ENCODE data around the gene FAM78A.

The FAM78A gene

DNA sequence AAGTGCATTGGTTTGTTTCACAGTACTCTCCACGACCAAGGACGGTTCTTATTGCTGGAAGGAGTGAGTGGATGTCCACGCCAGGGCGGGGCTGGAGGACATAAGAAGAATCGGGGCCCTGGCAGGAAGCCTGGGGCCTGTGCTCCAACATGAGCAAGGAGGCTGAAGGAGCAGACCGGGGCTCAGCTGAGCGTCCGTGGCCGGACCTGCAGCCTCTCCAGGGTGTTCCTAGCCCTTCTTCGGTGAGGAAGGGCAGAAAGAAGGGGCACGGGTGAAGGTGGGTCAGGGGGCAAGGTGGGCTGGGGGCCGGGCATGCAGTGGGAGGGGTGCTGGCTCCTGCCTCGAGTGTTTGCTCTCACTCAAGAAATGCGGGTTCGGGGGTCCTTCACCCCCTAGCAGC lies 18.1 kb downstream of the FAM78A start:
- no CpG with 5 or more reads among the region's 15 CpGs for WGBS (ENCODE audit: extremely low coverage, insufficient coverage, insufficient read length)
- Histone ChIP-seq H3K27me3 (ENCODE audit: insufficient read depth, low read length) (no peaks in the 10 kb centered on the region), H3K36me3 (ENCODE audit: control insufficient read depth in 1 of 2, insufficient read depth in 2 of 2, low read length in 2 of 2) (no peaks in the 10 kb centered on the region)

GRCh38 chr9:131257266-131258025 lies 18.9 kb downstream of the FAM78A start:
- no peak overlapping the region for H2BK5ac ChIP-seq (ENCODE audit: low read depth, low read length, poor library complexity)
- no peaks in the 10 kb centered on the region for H3K27me3 ChIP-seq (ENCODE audit: insufficient read depth, low read length)
- H4K8ac ChIP-seq (ENCODE audit: low read depth, low read length) = no peak overlapping the region
- no peak overlapping the region for H3K23ac ChIP-seq (ENCODE audit: low read length)
- DNase-seq = no peak
- no peak overlapping the region for H3K4me2 ChIP-seq (ENCODE audit: low read length)
- no peak overlapping the region for H2BK12ac ChIP-seq (ENCODE audit: low read length)
- no peaks in the 10 kb centered on the region for H3K9me3 ChIP-seq (ENCODE audit: insufficient read depth, low read depth, low read length)
- H3K4me1 ChIP-seq (ENCODE audit: control insufficient read depth in 1 of 2, insufficient read depth in 2 of 2, low read length in 2 of 2) = peaks cover 0 to 3% of the 10 kb centered on the region in 2 experiments
- no peak overlapping the region for H3K4ac ChIP-seq (ENCODE audit: low read depth, low read length)
- no CpG with 5 or more reads among the region's 15 CpGs for WGBS (ENCODE audit: extremely low coverage, insufficient coverage, insufficient read length)
- H3K36me3 ChIP-seq (ENCODE audit: control insufficient read depth in 1 of 2, insufficient read depth in 2 of 2, low read length in 2 of 2) = no peaks in the 10 kb centered on the region
- H3K79me1 ChIP-seq (ENCODE audit: low read length) = no peaks in the 10 kb centered on the region
- no peak overlapping the region for H3K18ac ChIP-seq (ENCODE audit: low read length)
- no peak overlapping the region for H2AFZ ChIP-seq (ENCODE audit: insufficient read depth, low read length, poor library complexity)
- H3K9ac ChIP-seq (ENCODE audit: low read length) = no peak overlapping the region
- no peak overlapping the region for H4K12ac ChIP-seq (ENCODE audit: low read depth, low read length)
- no peak overlapping the region for H2BK120ac ChIP-seq (ENCODE audit: insufficient read depth, low read length, poor library complexity)
- H3K14ac ChIP-seq (ENCODE audit: low read length) = no peak overlapping the region
- H2AK5ac ChIP-seq (ENCODE audit: low read length) = no peak overlapping the region
- no peak overlapping the region for H3K4me3 ChIP-seq (ENCODE audit: low read depth, low read length)
- H4K91ac ChIP-seq (ENCODE audit: low read depth, low read length) = no peak overlapping the region
- H3K79me2 ChIP-seq (ENCODE audit: control insufficient read depth, insufficient read depth, low read length, poor library complexity) = no peaks in the 10 kb centered on the region
- no peak overlapping the region for H3K27ac ChIP-seq (ENCODE audit: low read depth, low read length)

More for the DNA sequence above, 18.1 kb downstream of the FAM78A start:
- Histone ChIP-seq H3K4me1 (ENCODE audit: control insufficient read depth in 1 of 2, insufficient read depth in 2 of 2, low read length in 2 of 2) (peaks cover 0 to 3% of the 10 kb centered on the region in 2 experiments), H2BK120ac (ENCODE audit: insufficient read depth, low read length, poor library complexity) (no peak overlapping the region), H3K9me3 (ENCODE audit: insufficient read depth, low read depth, low read length) (no peaks in the 10 kb centered on the region), H3K4me3 (ENCODE audit: low read depth, low read length) (no peak overlapping the region), H4K8ac (ENCODE audit: low read depth, low read length) (no peak overlapping the region), H2BK12ac (ENCODE audit: low read length) (no peak overlapping the region), H2AFZ (ENCODE audit: insufficient read depth, low read length, poor library complexity) (no peak overlapping the region), H3K4ac (ENCODE audit: low read depth, low read length) (no peak overlapping the region), H4K12ac (ENCODE audit: low read depth, low read length) (no peak overlapping the region), H3K18ac (ENCODE audit: low read length) (no peak overlapping the region), H3K23ac (ENCODE audit: low read length) (no peak overlapping the region), H3K79me1 (ENCODE audit: low read length) (no peaks in the 10 kb centered on the region), H3K14ac (ENCODE audit: low read length) (no peak overlapping the region), H3K27ac (ENCODE audit: low read depth, low read length) (no peak overlapping the region), H3K9ac (ENCODE audit: low read length) (no peak overlapping the region), H4K91ac (ENCODE audit: low read depth, low read length) (no peak overlapping the region), H2BK5ac (ENCODE audit: low read depth, low read length, poor library complexity) (no peak overlapping the region), H2AK5ac (ENCODE audit: low read length) (no peak overlapping the region), H3K4me2 (ENCODE audit: low read length) (no peak overlapping the region), H3K79me2 (ENCODE audit: control insufficient read depth, insufficient read depth, low read length, poor library complexity) (no peaks in the 10 kb centered on the region)
- DNase-seq = no peak

DNA sequence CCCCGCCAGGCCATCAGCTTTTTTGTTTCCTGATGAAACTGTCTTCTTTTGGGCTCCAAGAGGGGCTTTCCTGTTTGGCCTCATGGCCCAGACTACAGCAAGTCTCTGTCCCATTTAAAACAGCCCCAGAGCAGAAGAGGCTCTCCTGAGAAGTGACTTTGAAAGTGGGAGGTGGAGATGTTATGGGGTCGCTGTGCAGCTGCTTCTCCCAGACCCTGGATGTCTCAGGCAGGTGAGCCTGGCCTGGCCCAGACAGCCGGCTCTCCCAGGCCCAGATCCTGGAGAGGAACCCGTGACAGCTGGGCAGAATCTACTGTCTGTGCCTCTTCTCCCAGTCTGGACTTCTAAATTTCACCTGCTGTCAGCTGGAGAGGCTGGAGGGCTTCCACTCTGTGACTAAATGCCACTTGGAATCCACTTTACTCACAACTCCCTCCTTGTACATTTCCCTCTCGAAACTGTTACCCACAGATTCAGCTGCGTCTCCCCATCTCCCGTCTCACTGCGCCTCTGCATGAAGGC lies 20.6 kb downstream of the FAM78A start:
- Histone ChIP-seq H2BK120ac (ENCODE audit: insufficient read depth, low read length, poor library complexity) (no peak overlapping the region), H3K4me2 (ENCODE audit: low read length) (no peak overlapping the region), H3K4me3 (ENCODE audit: low read depth, low read length) (no peak overlapping the region), H3K79me2 (ENCODE audit: control insufficient read depth, insufficient read depth, low read length, poor library complexity) (no peaks in the 10 kb centered on the region), H4K12ac (ENCODE audit: low read depth, low read length) (no peak overlapping the region), H2BK12ac (ENCODE audit: low read length) (no peak overlapping the region), H3K9me3 (ENCODE audit: insufficient read depth, low read depth, low read length) (no peaks in the 10 kb centered on the region), H3K4me1 (ENCODE audit: control insufficient read depth in 1 of 2, insufficient read depth in 2 of 2, low read length in 2 of 2) (peaks cover 0 to 3% of the 10 kb centered on the region in 2 experiments), H3K9ac (ENCODE audit: low read length) (no peak overlapping the region), H2AK5ac (ENCODE audit: low read length) (no peak overlapping the region), H3K36me3 (ENCODE audit: control insufficient read depth in 1 of 2, insufficient read depth in 2 of 2, low read length in 2 of 2) (no peaks in the 10 kb centered on the region), H3K23ac (ENCODE audit: low read length) (no peak overlapping the region), H3K27ac (ENCODE audit: low read depth, low read length) (no peak overlapping the region), H2AFZ (ENCODE audit: insufficient read depth, low read length, poor library complexity) (no peak overlapping the region), H3K18ac (ENCODE audit: low read length) (no peak overlapping the region), H4K91ac (ENCODE audit: low read depth, low read length) (no peak overlapping the region), H4K8ac (ENCODE audit: low read depth, low read length) (no peak overlapping the region), H3K4ac (ENCODE audit: low read depth, low read length) (no peak overlapping the region), H3K27me3 (ENCODE audit: insufficient read depth, low read length) (no peaks in the 10 kb centered on the region), H3K79me1 (ENCODE audit: low read length) (no peaks in the 10 kb centered on the region), H3K14ac (ENCODE audit: low read length) (no peak overlapping the region), H2BK5ac (ENCODE audit: low read depth, low read length, poor library complexity) (no peak overlapping the region)
- DNase-seq = no peak
- WGBS (ENCODE audit: extremely low coverage, insufficient coverage, insufficient read length) = no CpG with 5 or more reads among the region's 8 CpGs

DNA sequence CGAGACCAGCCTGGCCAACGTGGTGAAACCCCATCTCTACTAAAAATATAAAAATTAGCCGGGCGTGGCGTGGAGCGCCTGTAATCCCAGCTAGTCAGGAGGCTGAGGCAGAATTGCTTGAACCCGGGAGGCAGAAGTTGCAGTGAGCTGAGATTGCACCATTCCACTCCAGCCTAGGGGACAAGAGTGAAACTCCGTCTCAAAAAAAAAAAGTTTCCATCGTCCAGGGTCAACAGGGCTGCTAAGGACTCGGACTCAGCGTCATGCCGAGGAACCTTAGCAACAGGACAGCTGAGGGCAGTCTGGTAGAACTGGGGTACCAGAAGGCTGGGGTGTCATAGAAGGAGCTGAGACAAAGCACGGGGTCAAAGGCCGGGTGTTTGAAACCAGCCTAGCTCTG lies 21.7 kb downstream of the FAM78A start:
- Histone ChIP-seq H3K18ac (ENCODE audit: low read length) (no peak overlapping the region), H3K36me3 (ENCODE audit: control insufficient read depth in 1 of 2, insufficient read depth in 2 of 2, low read length in 2 of 2) (no peaks in the 10 kb centered on the region), H3K79me2 (ENCODE audit: control insufficient read depth, insufficient read depth, low read length, poor library complexity) (no peaks in the 10 kb centered on the region), H2BK12ac (ENCODE audit: low read length) (no peak overlapping the region), H3K4ac (ENCODE audit: low read depth, low read length) (no peak overlapping the region), H3K4me2 (ENCODE audit: low read length) (no peak overlapping the region), H2AFZ (ENCODE audit: insufficient read depth, low read length, poor library complexity) (no peak overlapping the region), H3K79me1 (ENCODE audit: low read length) (no peaks in the 10 kb centered on the region), H4K91ac (ENCODE audit: low read depth, low read length) (no peak overlapping the region), H2AK5ac (ENCODE audit: low read length) (no peak overlapping the region), H4K12ac (ENCODE audit: low read depth, low read length) (no peak overlapping the region), H4K8ac (ENCODE audit: low read depth, low read length) (no peak overlapping the region), H3K23ac (ENCODE audit: low read length) (no peak overlapping the region), H3K4me1 (ENCODE audit: control insufficient read depth in 1 of 2, insufficient read depth in 2 of 2, low read length in 2 of 2) (peaks cover 0 to 3% of the 10 kb centered on the region in 2 experiments), H3K14ac (ENCODE audit: low read length) (no peak overlapping the region), H3K27ac (ENCODE audit: low read depth, low read length) (no peak overlapping the region), H3K27me3 (ENCODE audit: insufficient read depth, low read length) (no peaks in the 10 kb centered on the region), H3K9me3 (ENCODE audit: insufficient read depth, low read depth, low read length) (no peaks in the 10 kb centered on the region), H3K4me3 (ENCODE audit: low read depth, low read length) (no peak overlapping the region), H3K9ac (ENCODE audit: low read length) (no peak overlapping the region), H2BK5ac (ENCODE audit: low read depth, low read length, poor library complexity) (no peak overlapping the region), H2BK120ac (ENCODE audit: insufficient read depth, low read length, poor library complexity) (no peak overlapping the region)
- no CpG with 5 or more reads among the region's 14 CpGs for WGBS (ENCODE audit: extremely low coverage, insufficient coverage, insufficient read length)
- no peak for DNase-seq
